MM.1S (cell line): Measurements from ENCODE around the gene EBF3.

ENCODE experiments used
- CTCF ChIP-seq: fragments of 300-600 bp; sonication (generic); IDR thresholded peaks from 2 replicates; pipeline ENCODE4 v1.5.1; 2016; ENCODE audit warnings: antibody characterized with exemption, low read length, mixed read lengths
- EZH2 ChIP-seq: fragments of 300-600 bp; sonication (generic); optimal IDR thresholded peaks from 2 replicates; pipeline ENCODE3; 2017; ENCODE audit warnings: low read depth, mild to moderate bottlenecking, antibody characterized with exemption, low read length, mixed read lengths

DNA sequence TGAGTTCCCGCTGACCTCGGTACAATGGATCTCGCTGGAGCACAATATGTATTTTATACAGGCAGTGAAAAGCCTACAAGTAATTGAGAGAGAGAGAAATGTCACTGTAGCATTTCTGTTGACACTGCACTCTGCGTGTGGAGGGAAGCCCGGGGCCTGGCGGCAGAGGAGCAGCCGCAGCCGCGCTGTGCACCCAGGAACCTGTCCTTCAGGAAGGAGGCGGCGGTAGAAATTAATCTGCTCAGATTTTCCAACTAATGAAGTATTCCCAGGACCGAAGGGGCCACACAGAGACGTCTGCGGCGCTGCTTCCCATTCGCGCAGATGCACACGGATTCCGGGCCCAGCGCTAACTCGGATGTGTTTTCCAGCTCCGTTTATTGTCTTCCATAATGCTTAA lies 170.1 kb downstream of the EBF3 start:
- TF ChIP-seq CTCF (no peak), EZH2 (no peak)
